HepG2 (cell line): ENCODE measurements around the gene PHF23. TPM values are rescaled to one million over a fixed set of nuclear protein-coding genes. Genes with fewer than 3 reads are reported as not detected.

ENCODE experiments used
- ATF7-NPFF ChIP-seq: sonication (generic); formaldehyde crosslinking; IDR thresholded peaks from 2 replicates; pipeline ENCODE4 v1.8.1; 2023; ENCODE audit warnings: mild to moderate bottlenecking, low read depth, missing genetic modification reagents, moderate library complexity
- DMAP1 ChIP-seq: IDR thresholded peaks from 2 replicates; pipeline ENCODE4 v1.6.1; 2016
- RBM39 ChIP-seq: fragments of 200-400 bp; formaldehyde crosslinking; IDR thresholded peaks from one replicate; pipeline ENCODE4 v1.6.1; 2018; ENCODE audit warnings: antibody characterized with exemption, mild to moderate bottlenecking, low read depth, low read length; ENCODE audit not compliant: poor library complexity, severe bottlenecking
- SIX1 ChIP-seq: sonication (generic); formaldehyde crosslinking; IDR thresholded peaks from 2 replicates; pipeline ENCODE4 v1.4.0; 2020; ENCODE audit warnings: missing genetic modification reagents, borderline replicate concordance
- ZFP41 ChIP-seq: sonication (generic); formaldehyde crosslinking; IDR thresholded peaks from 2 replicates; pipeline ENCODE4 v1.4.0; 2020; ENCODE audit warnings: mild to moderate bottlenecking, missing genetic modification reagents, borderline replicate concordance
- ZNF34 ChIP-seq: sonication (generic); formaldehyde crosslinking; IDR thresholded peaks from 2 replicates; pipeline ENCODE4 v1.4.0; 2020; ENCODE audit warnings: mild to moderate bottlenecking, missing genetic modification reagents, borderline replicate concordance
- ZNF431 ChIP-seq: sonication (generic); formaldehyde crosslinking; IDR thresholded peaks from 2 replicates; pipeline ENCODE4 v1.9.0; 2022; ENCODE audit warnings: missing genetic modification reagents, low read depth, mild to moderate bottlenecking, borderline replicate concordance
- ZNF547 ChIP-seq: sonication (generic); formaldehyde crosslinking; IDR thresholded peaks from 2 replicates; pipeline ENCODE4 v1.5.1; 2020; ENCODE audit warnings: mild to moderate bottlenecking, missing genetic modification reagents
- ZNF569 ChIP-seq: sonication (generic); formaldehyde crosslinking; IDR thresholded peaks from 2 replicates; pipeline ENCODE4 v1.5.0; 2020; ENCODE audit warnings: mild to moderate bottlenecking, missing genetic modification reagents, moderate library complexity, borderline replicate concordance
- polyA plus RNA-seq, 8 experiments: library from polyadenylated mRNA; depleted of rRNA in 3 of 8; stranded (reverse) in 7 of 8; unstranded in 1 of 8; fragments of >200 nt; fragmentation: Illumina TruSeq in 4 of 8; extraction: Trizol in 4 of 8; gene quantifications; 2 replicates each; pipeline versions ENCODE4 v1.2.1 to v1.2.3, GENCODE V29; 2011 to 2016; ENCODE audit warnings: low read depth in 4 of 8, missing spikeins in 1 of 8, mixed read lengths in 1 of 8; ENCODE audit not compliant: insufficient read depth in 1 of 8
- total RNA-seq, 5 experiments: library from RNA; depleted of rRNA; stranded (reverse); fragments of >200 nt; fragmentation: Illumina TruSeq; extraction: Trizol; gene quantifications; 2 replicates each; pipeline ENCODE4 v1.2.3, GENCODE V29; 2016; ENCODE audit warnings: low read depth in 1 of 5
- TF ChIP-seq, protein P1 (sequence below): sonication (generic); formaldehyde crosslinking; IDR thresholded peaks from 2 replicates; pipeline ENCODE4 v1.4.0; 2020; ENCODE audit warnings: missing genetic modification reagents
- TF ChIP-seq, protein P2 (sequence below): sonication (generic); formaldehyde crosslinking; IDR thresholded peaks from 2 replicates; pipeline ENCODE4 v1.4.0; 2020; ENCODE audit warnings: missing genetic modification reagents, mild to moderate bottlenecking, borderline replicate concordance
- TF ChIP-seq, protein P3 (sequence below): sonication (generic); formaldehyde crosslinking; conservative IDR thresholded peaks from 2 replicates; pipeline ENCODE4 v1.5.0; 2020; ENCODE audit warnings: missing genetic modification reagents
- TF ChIP-seq, protein P4 (sequence below): sonication (generic); formaldehyde crosslinking; IDR thresholded peaks from 2 replicates; pipeline ENCODE4 v1.5.1; 2020; ENCODE audit warnings: mild to moderate bottlenecking, missing genetic modification reagents, borderline replicate concordance
- TF ChIP-seq, protein P5 (sequence below): sonication (generic); formaldehyde crosslinking; IDR thresholded peaks from 2 replicates; pipeline ENCODE4 v1.5.1; 2020; ENCODE audit warnings: mild to moderate bottlenecking, missing genetic modification reagents, borderline replicate concordance

Gene PHF23
- total and polyA plus RNA-seq, 2 of the 13 experiments (the other 11 are each of a cell fraction or from before 2014, with no cell fraction given): 27.6 to 33.2 TPM

DNA sequence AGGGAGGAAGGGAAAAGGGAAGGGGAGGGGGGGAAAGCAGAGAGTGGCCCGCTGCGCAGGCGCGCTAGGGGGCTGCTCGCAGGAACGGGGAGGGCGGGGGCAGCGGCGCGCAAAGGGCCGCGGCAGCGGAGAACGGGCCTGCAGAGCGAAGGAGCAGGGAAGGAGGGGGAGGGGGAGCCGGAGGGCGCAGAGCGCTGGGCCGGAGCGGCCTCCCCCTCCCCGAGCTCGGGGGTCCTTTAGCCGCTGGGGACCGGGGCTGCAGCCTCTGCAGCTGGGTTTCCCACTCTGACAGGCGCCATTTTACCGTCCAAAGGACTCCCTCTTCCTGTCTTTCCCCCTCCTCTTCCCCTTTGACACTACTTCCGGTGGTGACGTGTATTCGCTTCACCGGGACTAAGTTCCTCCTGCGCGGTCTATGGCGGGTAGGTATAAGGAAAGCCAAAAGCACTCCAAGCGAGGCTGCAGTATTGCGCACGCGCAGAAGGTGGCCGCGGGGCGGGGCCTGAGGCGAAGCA lies 12.5 kb upstream of the PHF23 start, which contains the start of gene CTDNEP1 (continued):
- TF ChIP-seq, protein P1, sequence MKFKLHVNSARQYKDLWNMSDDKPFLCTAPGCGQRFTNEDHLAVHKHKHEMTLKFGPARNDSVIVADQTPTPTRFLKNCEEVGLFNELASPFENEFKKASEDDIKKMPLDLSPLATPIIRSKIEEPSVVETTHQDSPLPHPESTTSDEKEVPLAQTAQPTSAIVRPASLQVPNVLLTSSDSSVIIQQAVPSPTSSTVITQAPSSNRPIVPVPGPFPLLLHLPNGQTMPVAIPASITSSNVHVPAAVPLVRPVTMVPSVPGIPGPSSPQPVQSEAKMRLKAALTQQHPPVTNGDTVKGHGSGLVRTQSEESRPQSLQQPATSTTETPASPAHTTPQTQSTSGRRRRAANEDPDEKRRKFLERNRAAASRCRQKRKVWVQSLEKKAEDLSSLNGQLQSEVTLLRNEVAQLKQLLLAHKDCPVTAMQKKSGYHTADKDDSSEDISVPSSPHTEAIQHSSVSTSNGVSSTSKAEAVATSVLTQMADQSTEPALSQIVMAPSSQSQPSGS (CRISPR knock-in tag): no peak
- no peak; the same call in 1 of the 2 replicates for TF ChIP-seq ATF7-NPFF
- TF ChIP-seq, protein P2, sequence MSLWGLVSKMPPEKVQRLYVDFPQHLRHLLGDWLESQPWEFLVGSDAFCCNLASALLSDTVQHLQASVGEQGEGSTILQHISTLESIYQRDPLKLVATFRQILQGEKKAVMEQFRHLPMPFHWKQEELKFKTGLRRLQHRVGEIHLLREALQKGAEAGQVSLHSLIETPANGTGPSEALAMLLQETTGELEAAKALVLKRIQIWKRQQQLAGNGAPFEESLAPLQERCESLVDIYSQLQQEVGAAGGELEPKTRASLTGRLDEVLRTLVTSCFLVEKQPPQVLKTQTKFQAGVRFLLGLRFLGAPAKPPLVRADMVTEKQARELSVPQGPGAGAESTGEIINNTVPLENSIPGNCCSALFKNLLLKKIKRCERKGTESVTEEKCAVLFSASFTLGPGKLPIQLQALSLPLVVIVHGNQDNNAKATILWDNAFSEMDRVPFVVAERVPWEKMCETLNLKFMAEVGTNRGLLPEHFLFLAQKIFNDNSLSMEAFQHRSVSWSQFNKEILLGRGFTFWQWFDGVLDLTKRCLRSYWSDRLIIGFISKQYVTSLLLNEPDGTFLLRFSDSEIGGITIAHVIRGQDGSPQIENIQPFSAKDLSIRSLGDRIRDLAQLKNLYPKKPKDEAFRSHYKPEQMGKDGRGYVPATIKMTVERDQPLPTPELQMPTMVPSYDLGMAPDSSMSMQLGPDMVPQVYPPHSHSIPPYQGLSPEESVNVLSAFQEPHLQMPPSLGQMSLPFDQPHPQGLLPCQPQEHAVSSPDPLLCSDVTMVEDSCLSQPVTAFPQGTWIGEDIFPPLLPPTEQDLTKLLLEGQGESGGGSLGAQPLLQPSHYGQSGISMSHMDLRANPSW: no peak
- TF ChIP-seq ZFP41 (CRISPR knock-in tag): no peak
- no peak; the same call in 1 of the 2 replicates for TF ChIP-seq ZNF547 (CRISPR knock-in tag)
- TF ChIP-seq RBM39: no peak
- TF ChIP-seq, protein P3, sequence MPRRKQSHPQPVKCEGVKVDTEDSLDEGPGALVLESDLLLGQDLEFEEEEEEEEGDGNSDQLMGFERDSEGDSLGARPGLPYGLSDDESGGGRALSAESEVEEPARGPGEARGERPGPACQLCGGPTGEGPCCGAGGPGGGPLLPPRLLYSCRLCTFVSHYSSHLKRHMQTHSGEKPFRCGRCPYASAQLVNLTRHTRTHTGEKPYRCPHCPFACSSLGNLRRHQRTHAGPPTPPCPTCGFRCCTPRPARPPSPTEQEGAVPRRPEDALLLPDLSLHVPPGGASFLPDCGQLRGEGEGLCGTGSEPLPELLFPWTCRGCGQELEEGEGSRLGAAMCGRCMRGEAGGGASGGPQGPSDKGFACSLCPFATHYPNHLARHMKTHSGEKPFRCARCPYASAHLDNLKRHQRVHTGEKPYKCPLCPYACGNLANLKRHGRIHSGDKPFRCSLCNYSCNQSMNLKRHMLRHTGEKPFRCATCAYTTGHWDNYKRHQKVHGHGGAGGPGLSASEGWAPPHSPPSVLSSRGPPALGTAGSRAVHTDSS (CRISPR knock-in tag): no peak
- no peak for TF ChIP-seq SIX1 (CRISPR knock-in tag)
- TF ChIP-seq ZNF34 (CRISPR knock-in tag): peak; percentile 30
- no peak for TF ChIP-seq DMAP1
- no peak for TF ChIP-seq ZNF569 (CRISPR knock-in tag)
- TF ChIP-seq ZNF431: no peak
- TF ChIP-seq, protein P4, sequence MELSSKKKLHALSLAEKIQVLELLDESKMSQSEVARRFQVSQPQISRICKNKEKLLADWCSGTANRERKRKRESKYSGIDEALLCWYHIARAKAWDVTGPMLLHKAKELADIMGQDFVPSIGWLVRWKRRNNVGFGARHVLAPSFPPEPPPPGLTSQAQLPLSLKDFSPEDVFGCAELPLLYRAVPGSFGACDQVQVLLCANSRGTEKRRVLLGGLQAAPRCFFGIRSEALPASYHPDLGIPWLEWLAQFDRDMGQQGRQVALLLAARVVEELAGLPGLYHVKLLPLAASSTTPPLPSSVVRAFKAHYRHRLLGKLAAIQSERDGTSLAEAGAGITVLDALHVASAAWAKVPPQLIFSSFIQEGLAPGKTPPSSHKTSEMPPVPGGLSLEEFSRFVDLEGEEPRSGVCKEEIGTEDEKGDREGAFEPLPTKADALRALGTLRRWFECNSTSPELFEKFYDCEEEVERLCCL (CRISPR knock-in tag): no peak
- TF ChIP-seq, protein P5, sequence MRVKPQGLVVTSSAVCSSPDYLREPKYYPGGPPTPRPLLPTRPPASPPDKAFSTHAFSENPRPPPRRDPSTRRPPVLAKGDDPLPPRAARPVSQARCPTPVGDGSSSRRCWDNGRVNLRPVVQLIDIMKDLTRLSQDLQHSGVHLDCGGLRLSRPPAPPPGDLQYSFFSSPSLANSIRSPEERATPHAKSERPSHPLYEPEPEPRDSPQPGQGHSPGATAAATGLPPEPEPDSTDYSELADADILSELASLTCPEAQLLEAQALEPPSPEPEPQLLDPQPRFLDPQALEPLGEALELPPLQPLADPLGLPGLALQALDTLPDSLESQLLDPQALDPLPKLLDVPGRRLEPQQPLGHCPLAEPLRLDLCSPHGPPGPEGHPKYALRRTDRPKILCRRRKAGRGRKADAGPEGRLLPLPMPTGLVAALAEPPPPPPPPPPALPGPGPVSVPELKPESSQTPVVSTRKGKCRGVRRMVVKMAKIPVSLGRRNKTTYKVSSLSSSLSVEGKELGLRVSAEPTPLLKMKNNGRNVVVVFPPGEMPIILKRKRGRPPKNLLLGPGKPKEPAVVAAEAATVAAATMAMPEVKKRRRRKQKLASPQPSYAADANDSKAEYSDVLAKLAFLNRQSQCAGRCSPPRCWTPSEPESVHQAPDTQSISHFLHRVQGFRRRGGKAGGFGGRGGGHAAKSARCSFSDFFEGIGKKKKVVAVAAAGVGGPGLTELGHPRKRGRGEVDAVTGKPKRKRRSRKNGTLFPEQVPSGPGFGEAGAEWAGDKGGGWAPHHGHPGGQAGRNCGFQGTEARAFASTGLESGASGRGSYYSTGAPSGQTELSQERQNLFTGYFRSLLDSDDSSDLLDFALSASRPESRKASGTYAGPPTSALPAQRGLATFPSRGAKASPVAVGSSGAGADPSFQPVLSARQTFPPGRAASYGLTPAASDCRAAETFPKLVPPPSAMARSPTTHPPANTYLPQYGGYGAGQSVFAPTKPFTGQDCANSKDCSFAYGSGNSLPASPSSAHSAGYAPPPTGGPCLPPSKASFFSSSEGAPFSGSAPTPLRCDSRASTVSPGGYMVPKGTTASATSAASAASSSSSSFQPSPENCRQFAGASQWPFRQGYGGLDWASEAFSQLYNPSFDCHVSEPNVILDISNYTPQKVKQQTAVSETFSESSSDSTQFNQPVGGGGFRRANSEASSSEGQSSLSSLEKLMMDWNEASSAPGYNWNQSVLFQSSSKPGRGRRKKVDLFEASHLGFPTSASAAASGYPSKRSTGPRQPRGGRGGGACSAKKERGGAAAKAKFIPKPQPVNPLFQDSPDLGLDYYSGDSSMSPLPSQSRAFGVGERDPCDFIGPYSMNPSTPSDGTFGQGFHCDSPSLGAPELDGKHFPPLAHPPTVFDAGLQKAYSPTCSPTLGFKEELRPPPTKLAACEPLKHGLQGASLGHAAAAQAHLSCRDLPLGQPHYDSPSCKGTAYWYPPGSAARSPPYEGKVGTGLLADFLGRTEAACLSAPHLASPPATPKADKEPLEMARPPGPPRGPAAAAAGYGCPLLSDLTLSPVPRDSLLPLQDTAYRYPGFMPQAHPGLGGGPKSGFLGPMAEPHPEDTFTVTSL (CRISPR knock-in tag): no peak
